ENCODE results near the gene SPATA7. TPM values are rescaled to one million over a fixed set of nuclear protein-coding genes. Genes with fewer than 3 reads are reported as not detected.

Gene SPATA7
- total RNA-seq, 1 donor from 2014 or later, result 6.5 TPM

DNA sequence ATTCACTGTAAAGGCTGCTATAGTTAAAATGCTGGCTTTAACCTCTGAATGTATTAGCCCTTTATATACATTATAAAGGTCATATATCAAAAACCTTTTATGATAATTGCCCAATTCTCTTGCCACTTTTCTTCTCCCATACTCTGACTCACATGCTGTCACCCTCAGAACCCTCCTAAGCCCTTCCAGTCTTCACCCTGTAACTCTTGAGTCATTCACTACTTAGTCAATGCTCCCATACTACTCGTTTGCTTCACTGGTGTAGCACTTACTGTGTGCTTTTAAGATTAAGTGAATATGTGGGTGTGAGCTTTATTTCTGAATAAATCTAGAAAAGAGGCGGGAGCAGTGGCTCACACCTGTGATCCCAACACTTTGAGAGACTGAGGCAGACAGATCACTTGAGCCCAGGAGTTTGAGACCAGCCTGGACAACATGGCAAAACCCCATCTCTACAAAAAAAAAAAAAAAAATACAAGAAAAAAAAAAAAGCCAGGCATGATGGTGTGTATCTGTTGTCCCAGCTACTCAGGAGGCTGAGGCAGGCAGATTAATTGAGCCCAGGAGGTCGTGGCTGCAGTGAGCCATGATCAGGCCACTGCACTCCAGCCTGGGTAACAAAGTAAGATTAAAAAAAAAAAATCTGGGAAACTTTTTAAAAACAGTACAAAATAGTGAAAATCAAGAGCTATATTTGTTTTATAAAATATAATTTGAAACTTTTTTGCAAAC lies 37.6 kb downstream of the SPATA7 start:
- no peaks in the 10 kb centered on the region for H3K27me3 ChIP-seq (ENCODE audit: insufficient read depth, low read length)
- no peaks in the 10 kb centered on the region for H3K36me3 ChIP-seq (ENCODE audit: insufficient read depth, low read length)
- no peak overlapping the region for H3K4me3 Mint-ChIP-seq (ENCODE audit: unreplicated experiment)
- no peaks in the 10 kb centered on the region for H3K79me2 ChIP-seq (ENCODE audit: insufficient read depth, low read length)
- FAIRE-seq, result no peak
- H3K9ac ChIP-seq (ENCODE audit: low read length), result no peak overlapping the region
- H3K9me3 Mint-ChIP-seq (ENCODE audit: unreplicated experiment), result no peaks in the 10 kb centered on the region
- H3K4me1 Mint-ChIP-seq (ENCODE audit: low read depth, unreplicated experiment), result peaks cover 3% of the 10 kb centered on the region
- H3K4me3 ChIP-seq (ENCODE audit: insufficient read depth, low read depth, low read length), result no peak overlapping the region
- no peaks in the 10 kb centered on the region for H4K20me1 ChIP-seq (ENCODE audit: insufficient read depth, low read length)
- peaks cover 2% of the 10 kb centered on the region for H3K36me3 Mint-ChIP-seq (ENCODE audit: low read depth, unreplicated experiment)
- H3K27me3 Mint-ChIP-seq (ENCODE audit: low read depth, unreplicated experiment), result no peaks in the 10 kb centered on the region
- no peak overlapping the region for H3K27ac ChIP-seq (ENCODE audit: low read depth, low read length)
- DNase-seq (ENCODE audit: low read depth), result peak; percentile 67
- no peak overlapping the region for H3K4me2 ChIP-seq (ENCODE audit: low read length)
- H2AFZ ChIP-seq (ENCODE audit: low read depth, low read length), result no peak overlapping the region
- H3K9me3 ChIP-seq (ENCODE audit: insufficient read depth, low read depth, low read length), result no peaks in the 10 kb centered on the region
- TF ChIP-seq, protein P1, sequence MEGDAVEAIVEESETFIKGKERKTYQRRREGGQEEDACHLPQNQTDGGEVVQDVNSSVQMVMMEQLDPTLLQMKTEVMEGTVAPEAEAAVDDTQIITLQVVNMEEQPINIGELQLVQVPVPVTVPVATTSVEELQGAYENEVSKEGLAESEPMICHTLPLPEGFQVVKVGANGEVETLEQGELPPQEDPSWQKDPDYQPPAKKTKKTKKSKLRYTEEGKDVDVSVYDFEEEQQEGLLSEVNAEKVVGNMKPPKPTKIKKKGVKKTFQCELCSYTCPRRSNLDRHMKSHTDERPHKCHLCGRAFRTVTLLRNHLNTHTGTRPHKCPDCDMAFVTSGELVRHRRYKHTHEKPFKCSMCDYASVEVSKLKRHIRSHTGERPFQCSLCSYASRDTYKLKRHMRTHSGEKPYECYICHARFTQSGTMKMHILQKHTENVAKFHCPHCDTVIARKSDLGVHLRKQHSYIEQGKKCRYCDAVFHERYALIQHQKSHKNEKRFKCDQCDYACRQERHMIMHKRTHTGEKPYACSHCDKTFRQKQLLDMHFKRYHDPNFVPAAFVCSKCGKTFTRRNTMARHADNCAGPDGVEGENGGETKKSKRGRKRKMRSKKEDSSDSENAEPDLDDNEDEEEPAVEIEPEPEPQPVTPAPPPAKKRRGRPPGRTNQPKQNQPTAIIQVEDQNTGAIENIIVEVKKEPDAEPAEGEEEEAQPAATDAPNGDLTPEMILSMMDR (IDR thresholded peaks at IDR 0.05; ENCODE audit: insufficient read depth, low read depth, low read length), result no peak
- no peak for TF ChIP-seq EZH2 (IDR thresholded peaks at IDR 0.05; ENCODE audit: insufficient read depth, low read length)
- H3K4me1 ChIP-seq (ENCODE audit: insufficient read depth, low read length), result peaks cover 2% of the 10 kb centered on the region
- H3K27ac Mint-ChIP-seq (ENCODE audit: unreplicated experiment), result no peak overlapping the region

DNA sequence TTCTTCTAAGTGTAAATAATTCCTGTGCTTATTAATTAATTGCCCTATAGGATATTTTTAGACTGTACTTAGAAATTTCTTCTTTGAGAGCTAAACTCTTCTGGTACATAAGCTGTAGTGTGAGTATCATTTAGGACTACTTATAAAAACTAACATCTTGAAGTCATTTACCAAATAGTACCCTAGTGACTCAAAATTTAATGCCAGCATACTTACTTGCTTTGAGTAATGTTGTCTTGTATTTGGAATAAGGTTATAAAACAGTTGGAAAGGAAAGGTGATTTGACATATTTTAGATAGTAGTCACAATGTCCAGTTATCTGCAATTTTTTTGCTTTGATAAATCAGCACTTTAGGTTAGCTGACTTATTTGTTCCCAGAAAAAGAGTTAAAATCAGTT lies 39.1 kb downstream of the SPATA7 start:
- Histone ChIP-seq H4K20me1 (ENCODE audit: insufficient read depth, low read length) (no peaks in the 10 kb centered on the region), H3K4me1 (ENCODE audit: insufficient read depth, low read length) (peaks cover 2% of the 10 kb centered on the region), H2AFZ (ENCODE audit: low read depth, low read length) (no peak overlapping the region), H3K27ac (ENCODE audit: low read depth, low read length) (no peak overlapping the region), H3K4me2 (ENCODE audit: low read length) (no peak overlapping the region), H3K9me3 (ENCODE audit: insufficient read depth, low read depth, low read length) (no peaks in the 10 kb centered on the region), H3K9ac (ENCODE audit: low read length) (no peak overlapping the region), H3K79me2 (ENCODE audit: insufficient read depth, low read length) (no peaks in the 10 kb centered on the region), H3K36me3 (ENCODE audit: insufficient read depth, low read length) (no peaks in the 10 kb centered on the region), H3K27me3 (ENCODE audit: insufficient read depth, low read length) (no peaks in the 10 kb centered on the region), H3K4me3 (ENCODE audit: insufficient read depth, low read depth, low read length) (no peak overlapping the region)
- FAIRE-seq (peak; percentile 5), DNase-seq (ENCODE audit: low read depth) (peak; percentile 49)
- Mint-ChIP-seq H3K4me1 (ENCODE audit: low read depth, unreplicated experiment) (peaks cover 3% of the 10 kb centered on the region), H3K27ac (ENCODE audit: unreplicated experiment) (no peak overlapping the region), H3K27me3 (ENCODE audit: low read depth, unreplicated experiment) (no peaks in the 10 kb centered on the region), H3K4me3 (ENCODE audit: unreplicated experiment) (no peak overlapping the region), H3K36me3 (ENCODE audit: low read depth, unreplicated experiment) (peaks cover 2% of the 10 kb centered on the region), H3K9me3 (ENCODE audit: unreplicated experiment) (no peaks in the 10 kb centered on the region)
- TF ChIP-seq EZH2 (IDR thresholded peaks at IDR 0.05; ENCODE audit: insufficient read depth, low read length), result no peak

DNA sequence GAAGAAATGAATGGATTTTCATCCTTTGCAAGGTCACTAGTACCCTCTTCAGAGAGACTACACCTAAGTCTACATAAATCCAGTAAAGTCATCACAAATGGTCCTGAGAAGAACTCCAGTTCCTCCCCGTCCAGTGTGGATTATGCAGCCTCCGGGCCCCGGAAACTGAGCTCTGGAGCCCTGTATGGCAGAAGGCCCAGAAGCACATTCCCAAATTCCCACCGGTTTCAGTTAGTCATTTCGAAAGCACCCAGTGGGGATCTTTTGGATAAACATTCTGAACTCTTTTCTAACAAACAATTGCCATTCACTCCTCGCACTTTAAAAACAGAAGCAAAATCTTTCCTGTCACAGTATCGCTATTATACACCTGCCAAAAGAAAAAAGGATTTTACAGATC lies 40.8 kb downstream of the SPATA7 start:
- no peak overlapping the region for H3K27ac Mint-ChIP-seq (ENCODE audit: unreplicated experiment)
- H3K4me1 ChIP-seq (ENCODE audit: insufficient read depth, low read length), result peaks cover 2% of the 10 kb centered on the region
- no peaks in the 10 kb centered on the region for H3K79me2 ChIP-seq (ENCODE audit: insufficient read depth, low read length)
- TF ChIP-seq, protein P1 (IDR thresholded peaks at IDR 0.05; ENCODE audit: insufficient read depth, low read depth, low read length), result no peak
- TF ChIP-seq EZH2 (IDR thresholded peaks at IDR 0.05; ENCODE audit: insufficient read depth, low read length), result no peak
- no peaks in the 10 kb centered on the region for H3K27me3 ChIP-seq (ENCODE audit: insufficient read depth, low read length)
- H3K27me3 Mint-ChIP-seq (ENCODE audit: low read depth, unreplicated experiment), result no peaks in the 10 kb centered on the region
- no peak overlapping the region for H3K4me3 Mint-ChIP-seq (ENCODE audit: unreplicated experiment)
- H3K9ac ChIP-seq (ENCODE audit: low read length), result no peak overlapping the region
- H3K9me3 ChIP-seq (ENCODE audit: insufficient read depth, low read depth, low read length), result no peaks in the 10 kb centered on the region
- peaks cover 2% of the 10 kb centered on the region for H3K36me3 Mint-ChIP-seq (ENCODE audit: low read depth, unreplicated experiment)
- H2AFZ ChIP-seq (ENCODE audit: low read depth, low read length), result no peak overlapping the region
- H3K27ac ChIP-seq (ENCODE audit: low read depth, low read length), result peak overlapping the region; percentile 20
- FAIRE-seq (no peak), DNase-seq (ENCODE audit: low read depth) (peak; percentile 74)
- no peaks in the 10 kb centered on the region for H3K9me3 Mint-ChIP-seq (ENCODE audit: unreplicated experiment)
- no peaks in the 10 kb centered on the region for H4K20me1 ChIP-seq (ENCODE audit: insufficient read depth, low read length)
- H3K4me2 ChIP-seq (ENCODE audit: low read length), result peak overlapping the region; percentile 64
- H3K4me1 Mint-ChIP-seq (ENCODE audit: low read depth, unreplicated experiment), result peaks cover 3% of the 10 kb centered on the region
- no peak overlapping the region for H3K4me3 ChIP-seq (ENCODE audit: insufficient read depth, low read depth, low read length)
- H3K36me3 ChIP-seq (ENCODE audit: insufficient read depth, low read length), result no peaks in the 10 kb centered on the region

All from astrocyte (in vitro differentiated cells and primary cell).